Inferior parietal cortex (tissue), 1 donor: ENCODE data around the gene MAP3K8.
A peak's percentile ranks its signal among the peaks of the same experiment; 100 is the strongest.

ENCODE experiments used
- DNase-seq: peaks from one replicate; pipeline ENCODE4 v3.0.0-alpha.2; 2016; ENCODE audit errors: extremely low spot score

MAP3K8 gene

DNA sequence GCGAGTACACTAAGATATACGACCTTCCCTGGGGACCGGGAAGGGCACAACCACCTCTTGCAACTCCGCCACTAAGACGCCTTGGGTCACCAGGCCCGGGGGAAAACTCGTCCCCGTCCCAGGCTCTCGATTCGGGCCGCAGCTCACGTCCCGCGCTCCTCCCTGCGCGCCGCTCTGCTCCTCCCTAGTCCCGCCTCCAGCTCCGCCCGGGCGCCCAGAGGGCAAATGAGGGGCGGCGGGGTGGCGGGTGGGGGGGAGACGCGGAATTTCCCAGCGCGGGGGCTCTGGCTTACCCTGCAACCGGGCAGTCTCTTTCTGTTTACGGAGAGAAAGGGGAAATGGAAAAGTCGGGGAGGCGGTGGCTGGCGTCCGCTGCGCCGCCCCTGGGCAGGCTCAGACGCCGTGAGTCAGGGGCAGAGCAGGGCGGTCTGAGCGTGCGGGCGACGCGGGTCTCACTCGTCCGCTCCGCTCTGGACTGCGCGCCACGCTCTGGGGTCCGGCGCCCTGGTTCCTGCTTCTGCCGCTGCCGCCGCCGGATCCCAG lies at the start of gene MAP3K8:
Gene MAP3K8, plus strand, starts transcription at position 455 of the 543 bp plus-strand sequence. CDS start 4,755 bp downstream, outside the sequence.
- peak; percentile 66 for DNase-seq

DNA sequence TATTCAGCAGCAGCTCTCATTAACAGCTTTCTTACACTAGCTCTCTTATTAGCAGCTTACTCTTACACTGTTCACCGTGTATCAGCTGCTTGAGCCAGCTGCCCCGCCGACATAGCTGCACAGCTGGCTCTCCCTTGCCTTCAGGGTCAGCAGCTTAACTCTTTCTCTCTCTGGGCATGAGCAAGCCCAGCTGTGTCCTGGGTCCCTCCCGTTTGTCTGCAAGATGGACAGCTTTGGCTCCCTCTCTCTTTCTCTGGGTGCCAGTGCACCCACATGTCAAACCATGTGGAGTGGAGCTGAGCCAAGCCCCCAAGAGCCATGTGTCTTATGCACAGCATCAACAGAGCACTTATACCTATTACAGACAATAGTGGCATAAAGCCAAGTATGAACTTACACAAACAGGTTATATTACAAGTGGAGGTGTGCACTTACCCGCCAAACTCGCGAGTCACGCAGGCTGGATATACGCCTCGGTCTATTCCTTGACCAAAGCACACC lies 49.2 kb upstream of the MAP3K8 start:
- no peak for DNase-seq

DNA sequence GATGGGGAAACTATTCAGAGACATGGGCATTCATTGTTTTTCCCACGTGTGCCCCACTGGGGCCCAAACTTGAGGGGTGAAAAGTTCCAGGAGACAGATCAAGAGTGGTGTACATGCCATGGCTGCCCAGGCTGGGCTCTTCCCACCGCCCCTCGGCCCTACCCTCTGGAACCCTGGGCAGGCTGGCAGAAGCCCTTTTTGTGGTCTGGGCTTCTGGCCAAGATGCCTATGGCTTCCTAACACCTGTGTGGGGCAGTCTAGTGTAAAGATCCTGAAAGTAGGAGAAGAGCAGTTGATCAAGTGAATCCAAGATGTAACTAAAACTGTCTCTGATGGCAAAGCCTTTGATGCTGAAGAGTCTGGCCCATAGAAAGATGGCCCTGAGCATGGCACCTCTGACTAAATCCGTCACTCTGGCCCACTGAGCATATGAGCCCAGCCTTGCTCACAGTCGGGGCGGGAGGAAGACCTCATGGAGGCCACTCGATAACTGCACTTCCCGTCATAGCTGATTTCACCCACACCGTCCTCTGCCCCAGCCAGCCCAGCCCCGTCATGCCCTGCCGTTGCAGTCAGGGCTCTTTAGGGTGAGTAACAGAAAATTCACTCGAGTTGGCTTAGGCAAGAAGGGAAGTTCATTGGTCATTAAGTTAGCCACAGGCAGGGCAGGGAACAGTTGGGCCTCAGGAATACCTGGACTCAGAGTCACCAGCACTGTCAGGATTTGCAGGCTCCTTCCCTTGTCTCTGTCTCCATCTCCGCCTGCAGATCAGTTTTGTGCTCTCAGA lies 47.0 kb upstream of the MAP3K8 start:
- no peak for DNase-seq

DNA sequence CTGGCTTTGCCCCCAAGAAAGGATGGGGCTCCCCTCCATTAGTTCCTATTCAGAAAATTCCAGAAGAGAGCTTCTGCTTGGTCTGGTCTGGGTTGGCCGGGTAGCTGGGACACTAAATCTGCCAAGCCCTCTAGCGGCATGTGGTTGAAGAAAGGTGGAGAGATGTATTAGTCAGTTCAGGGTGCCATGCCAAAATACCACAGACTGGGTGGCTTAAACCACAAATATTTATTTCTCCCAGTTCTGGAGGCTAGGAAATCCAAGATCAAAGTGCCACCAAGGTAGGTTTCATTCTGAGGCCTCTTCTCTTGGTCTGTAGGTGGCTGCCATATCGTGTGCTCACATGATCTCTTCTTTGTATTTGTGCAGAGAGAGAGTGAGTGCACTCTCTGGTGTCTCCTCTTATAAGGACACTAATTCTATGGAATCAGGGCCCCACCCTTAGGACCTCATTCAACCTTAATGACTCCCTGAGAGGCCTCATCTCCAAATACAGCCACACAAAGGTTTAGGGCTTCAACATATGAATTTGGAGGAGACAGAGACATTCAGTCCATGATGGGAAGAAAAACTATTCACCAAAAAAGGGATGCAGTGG lies 46.2 kb upstream of the MAP3K8 start:
- DNase-seq, result no peak

GRCh38 chr10:30389543-30389942 lies 44.4 kb upstream of the MAP3K8 start:
- no peak for DNase-seq

DNA sequence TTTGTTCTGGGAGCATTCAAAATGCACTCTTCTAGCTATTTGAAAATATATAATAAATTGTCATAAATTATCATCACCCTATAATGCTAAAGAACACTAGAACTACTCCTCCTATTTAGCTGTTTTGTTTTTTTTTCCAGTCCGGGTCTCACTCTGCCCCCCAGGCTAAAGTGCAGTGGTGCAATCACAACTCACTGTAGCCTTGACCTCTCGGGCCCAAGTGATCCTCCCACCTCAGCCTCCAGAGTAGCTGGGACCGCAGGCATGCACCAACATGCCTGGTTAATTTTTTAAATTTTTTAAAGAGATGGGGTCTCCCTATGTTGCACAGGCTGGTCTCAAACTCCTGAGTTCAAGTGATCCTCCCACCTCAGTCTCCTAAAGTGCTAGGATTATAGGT lies 43.8 kb upstream of the MAP3K8 start:
- DNase-seq, result no peak

- DNase-seq, result no peak
Measured at GRCh38 chr10:30391266-30391665, 42.7 kb upstream of the MAP3K8 start.

DNA sequence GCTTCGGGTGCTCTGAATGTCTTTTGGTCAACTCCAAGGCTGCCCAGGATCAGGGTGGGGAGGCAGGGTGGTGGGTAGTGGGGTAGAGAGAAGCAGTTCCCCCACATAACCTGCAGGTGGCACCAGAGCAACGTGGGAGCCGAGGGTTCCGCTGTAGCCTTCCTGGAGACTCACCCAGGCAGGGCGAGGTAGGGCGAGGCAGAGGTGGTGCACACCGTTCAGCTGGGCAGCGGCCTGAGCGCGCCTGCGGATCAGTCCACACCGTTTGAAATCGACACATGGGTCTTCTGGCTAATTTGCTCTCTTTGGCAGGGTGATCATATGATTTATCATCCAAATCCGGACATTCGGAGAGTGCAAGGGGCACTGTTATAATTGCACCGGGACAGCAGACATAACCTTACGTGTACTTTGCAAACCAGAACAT lies 41.4 kb upstream of the MAP3K8 start:
- peak; percentile 70 for DNase-seq

DNA sequence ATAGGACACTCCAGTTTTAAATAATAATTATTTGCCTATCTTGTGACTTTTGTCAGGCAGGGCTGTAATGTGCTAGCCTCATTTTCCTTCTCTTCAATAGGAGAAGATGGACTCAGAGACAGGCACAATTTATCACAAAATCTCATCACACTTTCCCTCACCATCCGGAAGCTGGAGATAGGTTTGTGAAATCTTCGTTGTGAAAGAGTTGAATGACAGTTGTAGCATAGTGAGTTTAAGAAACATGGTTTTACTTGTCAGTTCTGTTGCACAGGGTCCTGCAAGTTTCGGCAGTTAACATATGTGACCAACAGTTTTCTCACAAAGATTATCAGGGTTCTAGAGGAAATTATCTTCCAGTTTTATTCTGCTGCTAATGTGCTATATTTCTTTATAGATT lies 37.7 kb upstream of the MAP3K8 start:
- DNase-seq, result no peak

GRCh38 chr10:30396698-30397097 lies 37.3 kb upstream of the MAP3K8 start:
- no peak for DNase-seq

DNA sequence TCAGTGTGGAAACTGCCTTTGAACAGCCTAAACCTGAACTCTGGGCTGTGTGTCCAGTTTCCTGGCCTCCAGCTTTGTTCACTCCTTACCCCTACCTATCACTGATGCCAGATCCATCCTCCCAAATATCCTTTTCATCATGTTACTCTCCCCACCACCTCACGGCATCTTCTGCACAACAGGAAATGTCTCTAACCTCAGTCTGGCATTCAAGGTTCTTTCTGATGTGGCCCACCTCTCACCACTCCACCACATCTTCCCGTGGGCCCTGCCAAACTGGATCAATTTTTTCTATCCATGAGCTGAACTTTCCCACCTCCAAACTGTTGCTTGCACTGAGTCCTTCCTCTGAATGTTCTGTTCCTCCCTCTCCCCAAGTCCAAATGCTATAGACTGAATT lies 35.8 kb upstream of the MAP3K8 start:
- DNase-seq, result no peak

- DNase-seq, result no peak
Measured at GRCh38 chr10:30398788-30399187, 35.2 kb upstream of the MAP3K8 start.

DNA sequence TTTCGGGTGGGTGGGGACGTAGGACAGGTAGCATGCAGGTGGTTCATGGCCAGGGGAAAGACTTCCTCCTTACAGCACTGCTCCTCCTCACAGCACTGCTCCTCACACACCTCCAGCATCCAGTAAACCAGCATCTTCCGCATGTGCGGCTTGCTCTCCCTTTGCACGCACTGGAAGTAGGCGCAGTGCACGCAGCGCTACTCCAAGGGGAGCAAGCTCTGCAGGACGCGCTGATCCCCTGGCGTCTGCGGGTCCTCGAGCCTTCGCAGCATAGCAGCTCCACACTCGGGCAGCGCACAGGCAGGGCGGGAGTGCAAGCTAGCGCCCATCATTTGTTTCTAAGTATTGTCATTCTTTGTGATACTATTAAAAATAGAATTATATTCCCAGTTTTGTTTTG lies 30.5 kb upstream of the MAP3K8 start:
- no peak for DNase-seq

DNA sequence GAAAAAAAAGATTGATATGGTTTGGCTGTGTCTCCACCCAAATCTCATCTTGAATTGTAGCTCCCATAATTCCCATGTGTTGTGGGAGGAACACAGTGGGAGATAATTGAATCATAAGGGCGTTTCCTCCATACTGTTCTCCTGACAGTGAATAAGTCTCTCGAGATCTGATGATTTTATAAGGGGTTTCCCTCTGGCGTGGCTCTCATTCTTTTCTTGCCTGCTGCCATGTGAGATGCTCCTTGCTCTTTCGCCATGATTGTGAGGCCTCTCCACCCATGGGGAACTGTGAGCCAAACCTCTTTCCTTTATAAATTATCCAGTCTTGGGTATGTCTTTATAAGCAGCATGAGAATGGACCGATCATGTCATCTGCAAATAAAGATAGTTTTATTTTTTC lies 29.4 kb upstream of the MAP3K8 start:
- no peak for DNase-seq

DNA sequence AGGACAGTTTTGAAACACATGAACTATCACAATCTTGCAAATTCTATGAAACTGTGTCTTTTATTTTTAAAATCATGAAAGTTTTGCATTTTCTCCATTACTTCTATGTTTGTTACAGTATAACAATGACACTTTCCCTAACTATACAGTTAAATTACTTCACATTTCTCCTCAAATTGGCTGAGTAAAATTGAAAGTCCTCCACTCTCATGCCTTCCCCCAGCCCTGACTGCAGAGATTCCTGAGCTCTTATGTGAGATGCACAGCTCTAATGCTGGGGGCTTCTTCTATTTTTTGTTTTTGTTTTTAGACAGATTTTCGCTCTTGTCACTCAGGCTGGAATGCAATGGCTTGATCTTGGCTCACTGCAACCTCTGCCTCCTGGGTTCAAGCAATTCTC lies 22.7 kb upstream of the MAP3K8 start:
- DNase-seq, result no peak

GRCh38 chr10:30412901-30413300 lies 21.1 kb upstream of the MAP3K8 start:
- no peak for DNase-seq

DNA sequence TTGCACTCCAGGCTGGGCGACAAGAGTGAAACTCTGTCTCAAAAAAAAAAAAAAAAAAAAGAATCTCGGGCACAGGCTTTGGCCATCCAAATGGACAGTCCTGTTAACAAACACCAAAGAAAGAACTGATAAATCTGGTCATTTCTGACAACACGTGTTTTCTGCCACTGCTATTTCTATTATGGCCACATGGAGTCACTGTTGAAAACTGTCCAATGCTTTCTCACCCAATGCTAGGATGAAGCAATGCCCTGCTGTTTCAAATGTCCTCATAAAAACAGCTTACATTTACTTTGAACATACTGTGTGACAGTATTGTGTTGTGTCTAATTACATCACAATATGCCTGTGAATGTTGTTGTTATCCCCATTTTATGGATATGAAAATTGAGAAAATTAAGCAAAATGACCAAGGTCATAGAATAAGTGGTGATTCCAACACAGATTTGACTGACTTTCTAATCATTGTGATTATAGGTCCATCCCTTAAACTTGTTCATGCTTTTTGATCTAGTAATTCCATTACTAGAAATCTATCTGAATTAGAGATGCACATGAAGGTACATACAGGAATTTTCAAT lies 19.9 kb upstream of the MAP3K8 start:
- no peak for DNase-seq

DNA sequence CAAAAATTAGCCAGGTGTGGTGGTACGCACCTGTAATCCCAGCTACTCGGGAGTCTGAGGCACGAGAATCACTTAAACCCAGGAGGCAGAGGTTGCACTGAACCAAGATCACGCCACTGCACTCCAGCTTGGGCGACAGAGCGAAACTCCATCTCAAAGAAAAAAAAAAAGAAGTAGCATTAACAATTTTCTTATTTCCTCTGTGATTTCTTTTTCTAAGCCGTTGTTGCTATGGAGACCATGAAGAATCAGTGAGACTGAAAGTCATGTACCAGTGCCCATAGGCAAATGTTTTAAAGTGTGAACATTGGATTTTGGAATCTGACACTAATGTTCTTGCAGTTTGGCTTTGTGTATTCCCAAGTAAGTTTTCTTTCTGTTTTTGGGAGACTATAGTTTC lies 18.4 kb upstream of the MAP3K8 start:
- no peak for DNase-seq

DNA sequence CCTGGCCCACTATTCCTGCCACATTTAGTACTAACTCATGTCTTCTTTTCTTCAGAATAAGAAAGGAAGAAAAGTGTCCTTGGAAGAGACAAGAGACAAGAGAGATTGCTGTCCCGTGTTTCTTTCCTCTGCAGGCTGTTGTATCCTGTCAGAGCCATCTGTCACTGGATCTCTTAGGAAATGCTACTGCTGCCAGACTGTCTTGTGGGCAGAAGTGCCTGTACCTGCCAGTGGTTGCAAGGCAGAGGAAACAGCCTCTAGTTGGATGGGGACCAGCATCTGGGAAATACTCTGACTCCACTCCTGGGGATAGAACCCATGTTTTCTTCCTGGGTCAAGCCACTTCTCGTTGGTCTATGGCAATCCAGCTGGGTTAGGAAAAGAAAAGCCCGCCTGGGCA lies 16.7 kb upstream of the MAP3K8 start:
- no peak for DNase-seq

DNA sequence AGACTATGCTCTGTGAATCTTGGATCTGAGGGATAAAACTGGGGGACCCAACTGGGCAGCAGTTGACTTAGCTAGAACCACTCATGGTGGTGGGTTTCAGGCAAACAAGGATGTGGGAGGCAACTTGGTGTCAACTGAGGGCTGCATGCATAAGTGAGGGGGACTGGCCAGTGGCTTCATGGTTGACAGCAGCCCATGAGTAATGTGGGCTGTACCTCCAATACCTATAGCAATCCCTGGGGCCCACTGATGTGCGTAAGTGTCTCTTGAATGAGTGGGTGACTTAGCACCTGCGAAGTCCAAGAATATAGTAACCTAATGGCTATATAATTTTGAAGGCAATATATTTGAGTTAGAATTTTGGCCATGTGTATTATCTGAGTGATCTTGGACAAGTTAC lies 13.7 kb upstream of the MAP3K8 start:
- no peak for DNase-seq

DNA sequence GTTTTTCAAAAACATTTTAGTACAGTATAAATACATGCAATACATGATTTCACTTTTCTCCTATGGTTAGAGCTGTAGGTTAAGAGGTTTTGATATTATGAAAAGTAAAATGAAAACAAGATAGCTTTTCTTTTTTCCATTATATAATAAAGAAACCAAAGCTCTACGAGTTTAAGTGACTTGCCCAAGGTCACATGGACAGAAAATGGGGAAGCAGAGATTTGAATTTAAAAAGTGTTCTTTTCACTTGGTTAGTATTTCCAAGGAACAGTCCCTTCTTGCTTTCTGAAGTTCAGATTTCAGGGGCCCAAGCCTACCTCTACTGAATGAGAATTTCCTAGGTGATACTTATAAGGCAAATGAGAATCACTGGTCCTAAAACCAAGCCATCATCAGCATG lies 13.2 kb upstream of the MAP3K8 start:
- DNase-seq, result no peak

GRCh38 chr10:30422151-30422695 lies 11.8 kb upstream of the MAP3K8 start:
- DNase-seq, result no peak
